Measurements from ENCODE around the gene PIP4K2A.
A peak's percentile ranks its signal among the peaks of the same experiment; 100 is the strongest.
"Not testable (repeated sequence)": the region's sequence is repeated elsewhere in the genome, so short reads cannot be mapped to it uniquely, and the experiment has no call there.

PIP4K2A gene

DNA sequence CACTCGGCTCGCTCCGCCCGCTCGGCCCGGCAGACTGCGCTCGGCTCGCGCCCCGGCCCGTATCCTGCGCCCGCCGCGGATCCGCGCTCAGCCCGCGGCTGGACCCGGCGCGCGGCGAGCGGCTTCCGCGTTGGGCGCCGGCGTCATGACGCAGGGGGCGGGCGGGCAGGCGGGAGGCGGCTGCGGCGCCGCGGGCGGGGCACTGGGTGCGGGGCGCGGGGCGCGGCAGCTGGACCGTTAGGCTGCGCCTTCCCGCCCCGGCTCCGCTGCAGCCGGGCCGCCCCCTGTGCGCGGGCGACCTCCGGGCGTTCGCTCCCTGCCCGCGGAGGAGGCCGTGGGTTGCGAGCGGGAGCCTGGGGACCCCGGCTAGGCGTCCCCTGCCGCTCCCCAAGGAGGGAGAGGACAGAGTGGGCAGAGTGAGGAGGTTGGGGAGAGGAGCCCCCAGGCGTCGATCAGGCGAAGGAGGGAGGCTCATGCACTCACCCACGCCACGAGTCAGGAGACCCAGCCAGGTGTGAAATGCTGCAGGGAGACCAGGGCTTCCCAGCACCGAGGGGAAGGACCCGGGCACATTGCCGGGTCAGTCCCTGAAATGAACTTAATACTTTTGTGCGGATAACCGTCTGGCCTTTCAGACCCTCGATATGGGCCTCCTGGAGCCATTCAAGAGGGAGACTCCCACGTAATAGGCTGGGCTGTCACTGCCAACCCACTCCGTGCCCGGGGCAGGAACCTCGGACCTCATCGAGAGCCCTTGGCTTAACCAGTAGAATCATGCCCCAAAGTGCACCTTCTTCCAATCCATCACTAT, at the start of gene PIP4K2A:
Gene PIP4K2A (minus strand): TSS at position 100 of the 811 bp plus-strand sequence. CDS start 252 bp downstream, outside the sequence.
- Histone ChIP-seq H3K27me3 (ENCODE audit: control insufficient read depth, insufficient read depth, low read length) (peaks cover 9% of the 10 kb centered on the region), H3K9ac (ENCODE audit: low read depth, low read length) (peak within 1 kb of the TSS; percentile 51), H3K36me3 (ENCODE audit: control insufficient read depth, insufficient read depth, low read length) (no peaks in the 10 kb centered on the region), H3K9me3 (ENCODE audit: control insufficient read depth, insufficient read depth, low read length) (no peaks in the 10 kb centered on the region), H3K4me3 (ENCODE audit: low read depth, low read length) (peak within 1 kb of the TSS; percentile 98), H3K27ac (ENCODE audit: low read depth, low read length) (peak within 1 kb of the TSS; percentile 33), H3K4me1 (ENCODE audit: control insufficient read depth, insufficient read depth, low read length) (peaks cover 36% of the 10 kb centered on the region)

GRCh38 chr10:22761569-22762220, 47.3 kb upstream of the PIP4K2A start:
- no peak overlapping the region for H3K4me3 ChIP-seq (ENCODE audit: low read depth, low read length)
- H3K9me3 ChIP-seq (ENCODE audit: control insufficient read depth, insufficient read depth, low read length), result no peaks in the 10 kb centered on the region
- H3K27ac ChIP-seq (ENCODE audit: low read depth, low read length), result no peak overlapping the region
- no peak overlapping the region for H3K9ac ChIP-seq (ENCODE audit: low read depth, low read length)
- H3K4me1 ChIP-seq (ENCODE audit: control insufficient read depth, insufficient read depth, low read length), result no peaks in the 10 kb centered on the region
- no peaks in the 10 kb centered on the region for H3K27me3 ChIP-seq (ENCODE audit: control insufficient read depth, insufficient read depth, low read length)
- no peaks in the 10 kb centered on the region for H3K36me3 ChIP-seq (ENCODE audit: control insufficient read depth, insufficient read depth, low read length)

DNA sequence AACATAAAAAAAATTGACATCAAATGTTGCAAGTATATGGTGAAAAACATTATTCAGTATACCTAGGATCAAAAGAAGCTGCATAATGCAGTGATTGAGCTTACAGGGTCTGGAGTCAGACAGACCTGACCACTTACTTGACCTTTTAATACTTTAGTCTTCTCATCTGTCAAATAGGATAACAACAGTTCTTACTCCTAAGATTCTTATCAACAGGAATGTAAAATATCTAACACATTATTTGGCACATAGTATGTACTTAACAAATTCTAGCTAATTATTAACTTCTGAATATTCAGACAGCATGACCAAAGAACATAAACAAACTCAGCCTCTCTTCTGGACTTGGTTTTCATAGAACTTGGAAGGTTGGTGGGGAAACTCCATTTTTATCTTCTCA, 45.6 kb upstream of the PIP4K2A start:
- no peak overlapping the region for H3K9ac ChIP-seq (ENCODE audit: low read depth, low read length)
- no peaks in the 10 kb centered on the region for H3K36me3 ChIP-seq (ENCODE audit: control insufficient read depth, insufficient read depth, low read length)
- no peak overlapping the region for H3K4me3 ChIP-seq (ENCODE audit: low read depth, low read length)
- no peaks in the 10 kb centered on the region for H3K27me3 ChIP-seq (ENCODE audit: control insufficient read depth, insufficient read depth, low read length)
- no peaks in the 10 kb centered on the region for H3K4me1 ChIP-seq (ENCODE audit: control insufficient read depth, insufficient read depth, low read length)
- H3K9me3 ChIP-seq (ENCODE audit: control insufficient read depth, insufficient read depth, low read length), result no peaks in the 10 kb centered on the region
- no peak overlapping the region for H3K27ac ChIP-seq (ENCODE audit: low read depth, low read length)

DNA sequence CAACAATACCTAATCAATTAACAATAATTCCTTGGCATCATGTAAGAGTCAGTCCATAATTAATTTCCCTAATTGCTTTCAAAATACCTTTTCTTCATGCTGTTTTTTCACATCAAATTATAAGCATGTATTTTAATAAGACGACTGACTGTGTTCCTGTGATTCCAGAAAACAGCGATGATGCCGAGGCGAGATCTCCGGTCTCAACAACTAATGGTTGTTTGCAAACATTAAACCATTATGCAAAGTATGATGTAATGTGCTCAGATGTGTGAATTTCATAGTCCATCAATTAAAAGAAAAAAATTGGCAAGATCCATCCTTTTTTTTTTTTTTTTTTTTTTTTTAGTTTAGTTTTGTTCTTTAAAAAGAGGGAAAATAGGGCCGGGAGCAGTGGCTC, 44.5 kb upstream of the PIP4K2A start:
- no peak overlapping the region for H3K4me3 ChIP-seq (ENCODE audit: low read depth, low read length)
- H3K27me3 ChIP-seq (ENCODE audit: control insufficient read depth, insufficient read depth, low read length), result no peaks in the 10 kb centered on the region

GRCh38 chr10:22754296-22754695, 39.9 kb upstream of the PIP4K2A start:
- Histone ChIP-seq H3K4me1 (ENCODE audit: control insufficient read depth, insufficient read depth, low read length) (no peaks in the 10 kb centered on the region; the same call in 1 of the 2 replicates), H3K9ac (ENCODE audit: low read depth, low read length) (no peak overlapping the region), H3K27me3 (ENCODE audit: control insufficient read depth, insufficient read depth, low read length) (no peaks in the 10 kb centered on the region), H3K9me3 (ENCODE audit: control insufficient read depth, insufficient read depth, low read length) (no peaks in the 10 kb centered on the region), H3K4me3 (ENCODE audit: low read depth, low read length) (no peak overlapping the region), H3K36me3 (ENCODE audit: control insufficient read depth, insufficient read depth, low read length) (no peaks in the 10 kb centered on the region), H3K27ac (ENCODE audit: low read depth, low read length) (no peak overlapping the region)

More for the DNA sequence above, 44.5 kb upstream of the PIP4K2A start:
- Histone ChIP-seq H3K36me3 (ENCODE audit: control insufficient read depth, insufficient read depth, low read length) (no peaks in the 10 kb centered on the region), H3K27ac (ENCODE audit: low read depth, low read length) (no peak overlapping the region), H3K4me1 (ENCODE audit: control insufficient read depth, insufficient read depth, low read length) (no peaks in the 10 kb centered on the region), H3K9me3 (ENCODE audit: control insufficient read depth, insufficient read depth, low read length) (no peaks in the 10 kb centered on the region), H3K9ac (ENCODE audit: low read depth, low read length) (no peak overlapping the region)

- H3K4me3 ChIP-seq (ENCODE audit: low read depth, low read length), result no peak overlapping the region
- no peak overlapping the region for H3K27ac ChIP-seq (ENCODE audit: low read depth, low read length)
These were observed 39.4 kb upstream of the PIP4K2A start for GRCh38 chr10:22753786-22754185.

DNA sequence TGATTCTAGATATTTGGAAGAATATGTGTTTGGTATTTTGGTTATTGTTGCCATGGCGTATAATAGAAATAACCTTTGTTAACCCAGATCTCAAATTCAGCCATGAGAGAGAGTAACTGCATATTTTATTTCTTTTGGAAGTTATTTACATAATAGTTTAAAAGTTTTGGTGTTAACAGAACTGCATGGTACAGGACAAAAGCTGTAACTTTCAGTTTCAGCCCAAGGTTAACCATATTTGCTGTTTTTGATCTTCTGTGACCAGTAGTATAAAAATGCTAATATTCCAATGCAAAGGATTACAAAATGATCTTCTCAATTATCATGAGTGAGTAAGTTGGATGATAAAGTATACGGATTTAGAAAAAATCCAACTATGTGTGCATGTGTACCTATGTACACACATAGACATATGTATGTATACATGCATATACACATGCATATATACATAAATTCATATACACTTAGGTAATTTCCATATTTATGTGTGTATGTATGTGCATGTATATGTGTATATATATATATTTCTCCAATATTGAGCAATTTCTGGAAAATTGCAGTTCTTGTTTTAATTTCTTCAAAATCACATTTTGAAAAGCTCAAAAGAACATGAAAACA, 38.0 kb upstream of the PIP4K2A start:
- Histone ChIP-seq H3K4me1 (ENCODE audit: control insufficient read depth, insufficient read depth, low read length) (no peaks in the 10 kb centered on the region; the same call in 1 of the 2 replicates), H3K27me3 (ENCODE audit: control insufficient read depth, insufficient read depth, low read length) (no peaks in the 10 kb centered on the region), H3K9me3 (ENCODE audit: control insufficient read depth, insufficient read depth, low read length) (no peaks in the 10 kb centered on the region), H3K27ac (ENCODE audit: low read depth, low read length) (no peak overlapping the region), H3K9ac (ENCODE audit: low read depth, low read length) (no peak overlapping the region), H3K36me3 (ENCODE audit: control insufficient read depth, insufficient read depth, low read length) (no peaks in the 10 kb centered on the region), H3K4me3 (ENCODE audit: low read depth, low read length) (no peak overlapping the region)

More at GRCh38 chr10:22753786-22754185, 39.4 kb upstream of the PIP4K2A start:
- Histone ChIP-seq H3K9ac (ENCODE audit: low read depth, low read length) (no peak overlapping the region), H3K36me3 (ENCODE audit: control insufficient read depth, insufficient read depth, low read length) (no peaks in the 10 kb centered on the region), H3K4me1 (ENCODE audit: control insufficient read depth, insufficient read depth, low read length) (no peaks in the 10 kb centered on the region; the same call in 1 of the 2 replicates), H3K9me3 (ENCODE audit: control insufficient read depth, insufficient read depth, low read length) (no peaks in the 10 kb centered on the region), H3K27me3 (ENCODE audit: control insufficient read depth, insufficient read depth, low read length) (no peaks in the 10 kb centered on the region)

- H3K9me3 ChIP-seq (ENCODE audit: control insufficient read depth, insufficient read depth, low read length), result no peaks in the 10 kb centered on the region
- no peak overlapping the region for H3K27ac ChIP-seq (ENCODE audit: low read depth, low read length)
- no peaks in the 10 kb centered on the region; the same call in 1 of the 2 replicates for H3K4me1 ChIP-seq (ENCODE audit: control insufficient read depth, insufficient read depth, low read length)
- H3K9ac ChIP-seq (ENCODE audit: low read depth, low read length), result no peak overlapping the region
- no peak overlapping the region for H3K4me3 ChIP-seq (ENCODE audit: low read depth, low read length)
- no peaks in the 10 kb centered on the region for H3K36me3 ChIP-seq (ENCODE audit: control insufficient read depth, insufficient read depth, low read length)
- H3K27me3 ChIP-seq (ENCODE audit: control insufficient read depth, insufficient read depth, low read length), result no peaks in the 10 kb centered on the region
These were observed 35.8 kb upstream of the PIP4K2A start for GRCh38 chr10:22750131-22750530.

DNA sequence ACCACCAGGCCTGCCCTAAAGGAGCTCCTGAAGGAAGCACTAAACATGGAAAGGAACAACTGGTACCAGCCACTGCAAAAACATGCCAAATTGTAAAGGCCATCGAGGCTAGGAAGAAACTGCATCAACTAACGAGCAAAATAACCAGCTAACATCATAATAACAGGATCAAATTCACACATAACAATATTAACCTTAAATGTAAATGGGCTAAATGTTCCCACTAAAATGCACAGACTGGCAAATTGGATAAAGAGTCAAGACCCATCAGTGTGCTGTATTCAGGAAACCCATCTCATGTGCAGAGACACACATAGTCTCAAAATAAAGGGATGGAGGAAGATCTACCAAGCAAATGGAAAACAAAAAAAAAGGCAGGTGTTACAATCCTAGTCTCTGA, 30.5 kb upstream of the PIP4K2A start:
- H3K27ac ChIP-seq (ENCODE audit: low read depth, low read length), result not testable (repeated sequence)

DNA sequence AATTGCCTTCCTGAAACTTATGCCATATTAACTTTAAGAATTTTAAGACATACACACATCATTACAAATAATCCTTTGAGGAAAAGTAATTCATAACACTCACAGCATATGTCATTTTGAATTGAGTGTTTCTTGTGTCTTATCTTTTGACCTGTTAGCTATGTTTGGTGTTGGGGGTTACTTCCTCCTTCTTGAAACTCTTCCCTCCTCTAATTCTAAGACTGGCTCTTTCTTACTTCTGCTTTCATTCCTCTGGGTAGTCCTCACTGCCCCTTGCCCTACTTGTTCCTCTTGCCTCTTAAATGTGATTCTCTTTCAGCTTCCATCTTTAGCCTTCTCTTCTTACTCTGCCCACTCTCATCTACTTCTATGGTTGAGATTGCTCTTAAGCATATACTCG, 28.3 kb upstream of the PIP4K2A start:
- H3K9ac ChIP-seq (ENCODE audit: low read depth, low read length), result no peak overlapping the region
- no peaks in the 10 kb centered on the region for H3K27me3 ChIP-seq (ENCODE audit: control insufficient read depth, insufficient read depth, low read length)
- H3K9me3 ChIP-seq (ENCODE audit: control insufficient read depth, insufficient read depth, low read length), result no peaks in the 10 kb centered on the region
- H3K27ac ChIP-seq (ENCODE audit: low read depth, low read length), result no peak overlapping the region
- H3K4me3 ChIP-seq (ENCODE audit: low read depth, low read length), result no peak overlapping the region
- H3K36me3 ChIP-seq (ENCODE audit: control insufficient read depth, insufficient read depth, low read length), result no peaks in the 10 kb centered on the region
- H3K4me1 ChIP-seq (ENCODE audit: control insufficient read depth, insufficient read depth, low read length), result no peaks in the 10 kb centered on the region

More for the DNA sequence above, 30.5 kb upstream of the PIP4K2A start:
- H3K27me3 ChIP-seq (ENCODE audit: control insufficient read depth, insufficient read depth, low read length); H3K4me3 ChIP-seq (ENCODE audit: low read depth, low read length); H3K9me3 ChIP-seq (ENCODE audit: control insufficient read depth, insufficient read depth, low read length); H3K36me3 ChIP-seq (ENCODE audit: control insufficient read depth, insufficient read depth, low read length); H3K9ac ChIP-seq (ENCODE audit: low read depth, low read length); H3K4me1 ChIP-seq (ENCODE audit: control insufficient read depth, insufficient read depth, low read length): not testable (repeated sequence)

GRCh38 chr10:22741631-22742030, 27.3 kb upstream of the PIP4K2A start:
- H3K9ac ChIP-seq (ENCODE audit: low read depth, low read length), result not testable (repeated sequence)

More at GRCh38 chr10:22741631-22742030, 27.3 kb upstream of the PIP4K2A start:
- not testable (repeated sequence) for H3K4me3 ChIP-seq (ENCODE audit: low read depth, low read length); H3K9me3 ChIP-seq (ENCODE audit: control insufficient read depth, insufficient read depth, low read length); H3K36me3 ChIP-seq (ENCODE audit: control insufficient read depth, insufficient read depth, low read length); H3K27ac ChIP-seq (ENCODE audit: low read depth, low read length); H3K4me1 ChIP-seq (ENCODE audit: control insufficient read depth, insufficient read depth, low read length); H3K27me3 ChIP-seq (ENCODE audit: control insufficient read depth, insufficient read depth, low read length)

All from HUES48 (cell line).